ENCODE results near the gene IST1. TPM values are rescaled to one million over a fixed set of nuclear protein-coding genes. Genes with fewer than 3 reads are reported as not detected.
A peak's percentile ranks its signal among the peaks of the same experiment; 100 is the strongest.

The IST1 gene
- total and polyA plus RNA-seq, 9 of the 15 experiments (the other 6 are each of a cell fraction or from before 2014, with no cell fraction given), result 135 to 334 (median 188) TPM

DNA sequence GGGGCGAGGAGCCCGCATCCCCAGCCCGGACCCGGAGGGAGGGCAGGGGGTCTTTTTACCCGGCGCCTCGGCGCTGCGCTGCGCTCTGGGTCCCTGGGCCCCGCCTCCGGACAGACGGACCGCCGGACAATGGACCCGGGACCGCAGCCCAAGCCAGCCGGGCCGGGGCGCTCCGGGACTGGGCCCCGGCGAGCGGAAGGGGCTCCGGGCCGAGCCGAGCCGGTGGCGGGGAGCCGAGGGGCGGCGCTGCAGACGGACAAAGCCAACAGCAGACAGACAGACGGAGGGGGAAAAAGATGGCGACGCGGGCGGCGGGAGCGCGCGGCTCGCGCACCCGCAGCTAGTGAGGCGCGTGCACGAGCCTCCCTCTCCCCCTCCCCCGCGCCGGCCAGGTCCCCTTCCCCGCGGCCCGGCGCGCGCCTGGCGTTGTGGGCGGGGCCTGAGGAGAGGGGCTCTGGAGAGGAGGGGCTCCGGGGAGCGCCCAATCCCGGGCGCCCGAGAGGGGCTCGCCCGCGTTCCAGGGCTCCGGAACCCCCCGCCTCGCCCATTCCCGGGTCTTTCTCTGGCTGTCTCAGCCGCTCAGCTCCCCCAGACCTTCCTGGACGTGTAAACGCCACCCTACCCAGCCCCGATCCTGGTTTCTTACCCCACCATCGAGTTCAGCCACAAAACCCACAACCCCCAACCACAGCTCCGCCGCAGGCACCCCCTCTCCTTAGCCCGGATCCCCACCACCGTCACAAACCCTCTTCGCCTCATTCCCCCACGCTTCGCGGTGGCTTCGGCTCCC lies 11.3 kb upstream of the IST1 start, which contains the start of gene ZNF821 (continued):
- TF ChIP-seq RBM25 (IDR thresholded peaks at IDR 0.05; ENCODE audit: low read depth, low read length, severe bottlenecking) (no peak), HMG20A (CRISPR knock-in tag; conservative IDR thresholded peaks at IDR 0.05) (no peak), GATA2 (CRISPR knock-in tag; IDR thresholded peaks at IDR 0.05) (no peak), NONO (IDR thresholded peaks at IDR 0.05; ENCODE audit: low read depth in 2 of 2, low read length in 1 of 2) (0 out of 4 replicates have a peak, but pooled peaks of 1 of the 2 experiments have one; percentile 52), ZNF282 (CRISPR knock-in tag; IDR thresholded peaks at IDR 0.05) (peak; percentile 73; the same call in 1 of the 2 replicates), FOXA1 (IDR thresholded peaks at IDR 0.05; ENCODE audit: borderline replicate concordance) (no peak), CSDE1 (IDR thresholded peaks at IDR 0.05) (no peak), RUNX1 (IDR thresholded peaks at IDR 0.05; ENCODE audit: low read depth) (no peak), SRSF7 (optimal IDR thresholded peaks at IDR 0.05; ENCODE audit: low read depth, low read length) (peak; percentile 41), KDM4B (IDR thresholded peaks at IDR 0.05; ENCODE audit: borderline replicate concordance in 2 of 2, low read depth in 1 of 2) (no peak), POLR3G (IDR thresholded peaks at IDR 0.05; ENCODE audit: extremely low read depth, insufficient read length, insufficient replicate concordance) (no peak), CC2D1A (IDR thresholded peaks at IDR 0.05) (no peak), TAF9B (IDR thresholded peaks at IDR 0.05; ENCODE audit: partially characterized antibody) (no peak), PHF20 (IDR thresholded peaks at IDR 0.05; ENCODE audit: partially characterized antibody) (no peak), MYC (IDR thresholded peaks at IDR 0.05; ENCODE audit: low read depth, low read length) (peak; percentile 42), MYC (CRISPR knock-in tag; IDR thresholded peaks at IDR 0.05; ENCODE audit: borderline replicate concordance, low read depth) (no peak), KHSRP (IDR thresholded peaks at IDR 0.05) (no peak), KLF1 (tag; IDR thresholded peaks at IDR 0.05) (peak; percentile 58)
- TF ChIP-seq, protein P1, sequence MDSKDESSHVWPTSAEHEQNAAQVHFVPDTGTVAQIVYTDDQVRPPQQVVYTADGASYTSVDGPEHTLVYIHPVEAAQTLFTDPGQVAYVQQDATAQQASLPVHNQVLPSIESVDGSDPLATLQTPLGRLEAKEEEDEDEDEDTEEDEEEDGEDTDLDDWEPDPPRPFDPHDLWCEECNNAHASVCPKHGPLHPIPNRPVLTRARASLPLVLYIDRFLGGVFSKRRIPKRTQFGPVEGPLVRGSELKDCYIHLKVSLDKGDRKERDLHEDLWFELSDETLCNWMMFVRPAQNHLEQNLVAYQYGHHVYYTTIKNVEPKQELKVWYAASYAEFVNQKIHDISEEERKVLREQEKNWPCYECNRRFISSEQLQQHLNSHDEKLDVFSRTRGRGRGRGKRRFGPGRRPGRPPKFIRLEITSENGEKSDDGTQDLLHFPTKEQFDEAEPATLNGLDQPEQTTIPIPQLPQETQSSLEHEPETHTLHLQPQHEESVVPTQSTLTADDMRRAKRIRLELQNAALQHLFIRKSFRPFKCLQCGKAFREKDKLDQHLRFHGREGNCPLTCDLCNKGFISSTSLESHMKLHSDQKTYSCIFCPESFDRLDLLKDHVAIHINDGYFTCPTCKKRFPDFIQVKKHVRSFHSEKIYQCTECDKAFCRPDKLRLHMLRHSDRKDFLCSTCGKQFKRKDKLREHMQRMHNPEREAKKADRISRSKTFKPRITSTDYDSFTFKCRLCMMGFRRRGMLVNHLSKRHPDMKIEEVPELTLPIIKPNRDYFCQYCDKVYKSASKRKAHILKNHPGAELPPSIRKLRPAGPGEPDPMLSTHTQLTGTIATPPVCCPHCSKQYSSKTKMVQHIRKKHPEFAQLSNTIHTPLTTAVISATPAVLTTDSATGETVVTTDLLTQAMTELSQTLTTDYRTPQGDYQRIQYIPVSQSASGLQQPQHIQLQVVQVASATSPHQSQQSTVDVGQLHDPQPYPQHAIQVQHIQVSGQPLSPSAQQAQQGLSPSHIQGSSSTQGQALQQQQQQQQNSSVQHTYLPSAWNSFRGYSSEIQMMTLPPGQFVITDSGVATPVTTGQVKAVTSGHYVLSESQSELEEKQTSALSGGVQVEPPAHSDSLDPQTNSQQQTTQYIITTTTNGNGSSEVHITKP (IDR thresholded peaks at IDR 0.05; ENCODE audit: partially characterized antibody), result peak; percentile 81
- TF ChIP-seq, protein P2, sequence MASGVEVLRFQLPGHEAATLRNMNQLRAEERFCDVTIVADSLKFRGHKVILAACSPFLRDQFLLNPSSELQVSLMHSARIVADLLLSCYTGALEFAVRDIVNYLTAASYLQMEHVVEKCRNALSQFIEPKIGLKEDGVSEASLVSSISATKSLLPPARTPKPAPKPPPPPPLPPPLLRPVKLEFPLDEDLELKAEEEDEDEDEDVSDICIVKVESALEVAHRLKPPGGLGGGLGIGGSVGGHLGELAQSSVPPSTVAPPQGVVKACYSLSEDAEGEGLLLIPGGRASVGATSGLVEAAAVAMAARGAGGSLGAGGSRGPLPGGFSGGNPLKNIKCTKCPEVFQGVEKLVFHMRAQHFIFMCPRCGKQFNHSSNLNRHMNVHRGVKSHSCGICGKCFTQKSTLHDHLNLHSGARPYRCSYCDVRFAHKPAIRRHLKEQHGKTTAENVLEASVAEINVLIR (CRISPR knock-in tag; IDR thresholded peaks at IDR 0.05), result no peak
- TF ChIP-seq, protein P3, sequence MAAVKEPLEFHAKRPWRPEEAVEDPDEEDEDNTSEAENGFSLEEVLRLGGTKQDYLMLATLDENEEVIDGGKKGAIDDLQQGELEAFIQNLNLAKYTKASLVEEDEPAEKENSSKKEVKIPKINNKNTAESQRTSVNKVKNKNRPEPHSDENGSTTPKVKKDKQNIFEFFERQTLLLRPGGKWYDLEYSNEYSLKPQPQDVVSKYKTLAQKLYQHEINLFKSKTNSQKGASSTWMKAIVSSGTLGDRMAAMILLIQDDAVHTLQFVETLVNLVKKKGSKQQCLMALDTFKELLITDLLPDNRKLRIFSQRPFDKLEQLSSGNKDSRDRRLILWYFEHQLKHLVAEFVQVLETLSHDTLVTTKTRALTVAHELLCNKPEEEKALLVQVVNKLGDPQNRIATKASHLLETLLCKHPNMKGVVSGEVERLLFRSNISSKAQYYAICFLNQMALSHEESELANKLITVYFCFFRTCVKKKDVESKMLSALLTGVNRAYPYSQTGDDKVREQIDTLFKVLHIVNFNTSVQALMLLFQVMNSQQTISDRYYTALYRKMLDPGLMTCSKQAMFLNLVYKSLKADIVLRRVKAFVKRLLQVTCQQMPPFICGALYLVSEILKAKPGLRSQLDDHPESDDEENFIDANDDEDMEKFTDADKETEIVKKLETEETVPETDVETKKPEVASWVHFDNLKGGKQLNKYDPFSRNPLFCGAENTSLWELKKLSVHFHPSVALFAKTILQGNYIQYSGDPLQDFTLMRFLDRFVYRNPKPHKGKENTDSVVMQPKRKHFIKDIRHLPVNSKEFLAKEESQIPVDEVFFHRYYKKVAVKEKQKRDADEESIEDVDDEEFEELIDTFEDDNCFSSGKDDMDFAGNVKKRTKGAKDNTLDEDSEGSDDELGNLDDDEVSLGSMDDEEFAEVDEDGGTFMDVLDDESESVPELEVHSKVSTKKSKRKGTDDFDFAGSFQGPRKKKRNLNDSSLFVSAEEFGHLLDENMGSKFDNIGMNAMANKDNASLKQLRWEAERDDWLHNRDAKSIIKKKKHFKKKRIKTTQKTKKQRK (IDR thresholded peaks at IDR 0.05; ENCODE audit: borderline replicate concordance, low read depth, low read length), result no peak

Measured in K562 (cell line).